Measurements from ENCODE around the gene GPR142.

GPR142 gene

GRCh38 chr17:74367206-74367605 is at the start of gene GPR142:
Gene GPR142 (plus strand): TSS chr17:74367506. CDS start chr17:74369541, 2,035 bp downstream.
- no peak for DNase-seq (ENCODE audit: low read depth, low spot score)

GRCh38 chr17:74318391-74318790 is 48.9 kb upstream of the GPR142 start:
- no peak for DNase-seq (ENCODE audit: low read depth, low spot score)

GRCh38 chr17:74324521-74324920 is 42.8 kb upstream of the GPR142 start:
- DNase-seq (ENCODE audit: low read depth, low spot score) = no peak

- DNase-seq (ENCODE audit: low read depth, low spot score) = no peak
Observed at GRCh38 chr17:74325376-74325742, 41.9 kb upstream of the GPR142 start.

- DNase-seq (ENCODE audit: low read depth, low spot score) = no peak
Observed at GRCh38 chr17:74325743-74326379, 41.4 kb upstream of the GPR142 start, which contains the start of gene KIF19. Gene KIF19 (plus strand): TSS chr17:74326226. CDS start chr17:74326350, 124 bp downstream.

GRCh38 chr17:74326506-74326905 is 40.8 kb upstream of the GPR142 start:
- DNase-seq (ENCODE audit: low read depth, low spot score) = no peak

GRCh38 chr17:74328487-74328886 is 38.8 kb upstream of the GPR142 start:
- DNase-seq (ENCODE audit: low read depth, low spot score) = no peak

GRCh38 chr17:74329378-74329777 is 37.9 kb upstream of the GPR142 start:
- no peak for DNase-seq (ENCODE audit: low read depth, low spot score)

DNA sequence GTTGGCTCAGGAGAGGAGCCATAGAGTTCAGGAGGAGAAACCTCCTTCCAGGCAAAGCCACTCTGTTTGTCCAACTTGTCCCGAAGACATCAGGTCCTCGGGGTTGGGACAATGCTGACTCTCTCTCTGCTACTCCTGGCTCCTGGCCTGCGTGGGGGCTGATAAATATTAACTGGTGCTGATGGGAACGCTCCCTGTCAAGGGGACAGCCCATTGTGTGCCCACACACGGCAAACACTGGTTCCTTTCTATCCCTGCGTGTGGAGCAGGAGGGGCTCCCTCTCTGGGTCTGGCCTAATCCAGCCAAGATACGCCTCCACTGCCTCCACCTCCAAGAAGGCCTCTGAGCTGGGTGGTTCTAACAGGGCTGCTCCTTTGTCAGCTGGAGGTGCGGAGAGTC is 36.9 kb upstream of the GPR142 start:
- DNase-seq (ENCODE audit: low read depth, low spot score) = no peak

- no peak for DNase-seq (ENCODE audit: low read depth, low spot score)
Observed at GRCh38 chr17:74332017-74332650, 35.2 kb upstream of the GPR142 start.

- DNase-seq (ENCODE audit: low read depth, low spot score) = no peak
Observed at GRCh38 chr17:74332763-74333283, 34.5 kb upstream of the GPR142 start.

DNA sequence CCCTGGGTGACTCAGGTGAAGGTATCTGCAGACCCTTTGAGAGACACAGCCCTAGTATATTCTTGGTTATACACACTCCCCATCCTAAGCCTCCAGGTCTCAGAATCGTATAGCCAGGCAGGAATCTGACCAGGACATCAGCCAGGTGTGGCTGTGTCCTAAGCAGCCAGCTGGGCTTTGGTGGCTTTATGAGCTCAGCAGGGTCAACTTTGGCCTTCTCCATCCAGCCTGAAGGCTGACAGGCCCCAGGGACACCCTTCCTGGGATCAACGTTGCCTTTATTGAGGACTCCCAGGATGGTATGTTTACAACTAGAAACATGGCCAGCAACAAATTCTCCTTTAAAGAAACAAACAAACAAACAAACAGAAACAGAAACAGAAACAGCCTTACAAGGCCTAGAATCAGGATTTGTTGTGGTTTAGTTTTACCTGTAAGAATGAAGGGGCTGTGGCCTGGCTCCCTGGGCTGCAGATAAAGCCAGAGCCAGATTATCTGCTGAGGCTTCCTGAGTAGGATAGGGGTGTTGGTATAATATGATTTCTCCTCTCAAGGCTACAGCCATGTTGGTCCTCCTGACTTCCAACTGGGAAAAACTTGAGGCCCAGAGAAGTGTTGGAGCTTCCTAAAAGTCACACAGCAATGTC is 32.8 kb upstream of the GPR142 start:
- no peak for DNase-seq (ENCODE audit: low read depth, low spot score)

DNA sequence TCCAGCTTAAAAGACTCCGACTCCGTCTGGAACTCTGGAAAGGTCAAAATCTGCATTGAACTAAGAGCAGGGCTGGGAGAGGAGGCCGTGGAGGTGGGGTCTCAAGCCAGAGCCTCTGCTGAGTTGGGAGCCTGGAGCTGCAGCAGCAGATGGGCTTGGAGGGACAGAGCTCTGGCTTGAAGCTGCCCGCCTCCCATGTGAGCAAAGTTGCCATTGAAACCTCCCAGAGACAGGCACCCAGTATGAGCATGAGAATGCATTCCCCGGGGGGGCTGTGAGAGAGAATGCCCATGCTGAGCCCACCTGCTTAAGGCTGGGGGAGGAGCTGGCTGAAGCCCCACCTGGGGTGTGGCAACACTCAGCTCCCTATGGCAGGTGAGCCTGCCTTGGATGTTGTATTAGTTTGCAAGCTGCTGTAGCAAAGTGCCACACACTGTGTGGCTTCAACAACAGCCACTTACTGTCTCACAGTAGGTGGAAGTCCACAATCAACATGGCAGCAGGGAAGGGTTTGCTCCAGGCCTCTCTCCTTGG is 31.7 kb upstream of the GPR142 start:
- no peak for DNase-seq (ENCODE audit: low read depth, low spot score)

GRCh38 chr17:74336307-74336706 is 31.0 kb upstream of the GPR142 start:
- no peak for DNase-seq (ENCODE audit: low read depth, low spot score)

DNA sequence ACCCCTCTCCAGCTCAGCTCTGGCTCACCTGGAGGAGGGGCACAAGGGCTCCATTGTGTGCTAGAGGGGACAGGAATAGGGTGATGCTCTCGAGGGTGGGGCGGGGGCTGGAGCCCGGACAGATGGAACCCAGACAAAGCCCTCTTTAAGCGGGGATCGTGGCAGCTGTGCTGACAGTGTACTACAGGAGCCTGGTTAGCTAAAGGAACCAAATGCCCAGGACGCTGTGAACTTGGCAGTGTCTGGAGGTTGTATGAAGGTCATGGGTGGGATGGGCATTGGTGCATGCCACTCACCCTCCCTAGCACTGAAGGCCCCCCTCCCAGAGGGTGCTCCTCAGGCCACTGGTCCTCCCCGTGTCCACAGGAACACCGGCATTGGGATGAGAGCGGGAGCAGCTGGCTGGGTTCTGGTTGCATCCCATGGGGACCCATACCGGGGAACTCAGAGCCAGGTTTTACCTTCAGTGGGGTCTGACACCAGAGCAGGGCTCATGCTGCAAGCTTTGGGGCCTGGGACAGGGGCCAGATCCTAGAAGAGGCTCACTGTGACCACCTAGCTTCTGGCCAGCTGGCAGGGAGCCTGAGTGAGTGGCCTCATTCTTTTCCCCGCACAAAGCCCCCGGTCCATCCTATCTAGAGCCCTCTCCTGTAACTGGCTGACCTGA is 29.3 kb upstream of the GPR142 start:
- DNase-seq (ENCODE audit: low read depth, low spot score) = no peak

DNA sequence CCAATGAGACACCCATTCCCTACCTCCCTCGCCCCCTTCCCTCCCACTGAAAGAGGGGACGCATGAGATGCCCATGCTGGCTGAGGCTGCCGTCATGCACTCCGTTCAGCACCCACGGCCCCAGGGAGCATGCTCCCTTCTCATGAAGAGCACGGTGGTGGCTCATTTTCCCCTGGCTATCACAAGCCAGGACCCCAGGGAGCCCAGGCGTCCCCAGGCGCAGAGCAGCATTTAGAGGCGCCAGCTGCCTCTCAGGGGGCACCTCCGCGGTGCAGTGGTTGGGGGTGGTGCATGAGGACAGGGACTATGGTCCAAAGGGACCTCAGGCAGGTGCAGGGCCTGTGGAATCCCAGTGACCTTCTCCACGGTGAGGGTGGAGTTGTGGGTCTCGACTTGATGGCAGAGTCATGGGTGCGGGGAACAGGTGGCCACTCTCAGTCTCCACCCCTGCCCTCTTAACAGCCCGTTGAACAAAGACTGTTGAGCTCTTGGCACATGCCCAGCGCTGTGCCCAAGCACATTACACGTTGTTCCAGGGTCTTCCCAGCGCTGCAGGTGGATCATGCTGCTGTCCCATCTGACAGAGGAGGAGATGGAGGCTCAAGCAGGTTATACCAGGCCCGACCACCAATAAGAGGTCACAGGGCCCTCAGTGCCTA is 27.6 kb upstream of the GPR142 start:
- DNase-seq (ENCODE audit: low read depth, low spot score) = no peak

DNA sequence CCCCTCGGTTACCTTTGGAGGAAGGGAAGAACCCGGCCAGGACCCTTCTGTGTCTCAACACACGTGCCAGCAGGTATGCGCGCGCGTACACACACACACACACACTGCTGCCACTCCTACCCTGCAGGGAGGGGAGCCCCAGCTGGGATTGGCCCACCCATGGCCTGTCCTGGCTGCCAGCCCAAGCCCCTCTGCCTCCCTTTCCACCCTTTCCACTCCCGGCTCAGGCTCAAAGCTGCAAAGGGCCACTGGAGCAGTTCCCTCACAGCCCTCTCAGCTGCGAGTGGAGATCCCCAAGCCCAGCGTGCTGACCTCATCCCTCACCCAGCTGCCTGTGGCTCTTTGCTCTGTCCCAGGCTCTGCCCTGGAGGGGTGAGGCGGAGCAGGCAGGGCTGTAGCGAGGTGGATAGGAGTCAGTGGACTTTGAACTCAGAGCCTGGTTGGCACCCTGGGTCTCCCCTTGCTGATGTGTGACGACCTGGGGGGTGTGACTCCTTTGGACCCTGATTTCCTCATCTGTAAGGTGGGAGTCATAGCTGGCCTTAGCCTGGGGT is 26.8 kb upstream of the GPR142 start:
- no peak for DNase-seq (ENCODE audit: low read depth, low spot score)

DNA sequence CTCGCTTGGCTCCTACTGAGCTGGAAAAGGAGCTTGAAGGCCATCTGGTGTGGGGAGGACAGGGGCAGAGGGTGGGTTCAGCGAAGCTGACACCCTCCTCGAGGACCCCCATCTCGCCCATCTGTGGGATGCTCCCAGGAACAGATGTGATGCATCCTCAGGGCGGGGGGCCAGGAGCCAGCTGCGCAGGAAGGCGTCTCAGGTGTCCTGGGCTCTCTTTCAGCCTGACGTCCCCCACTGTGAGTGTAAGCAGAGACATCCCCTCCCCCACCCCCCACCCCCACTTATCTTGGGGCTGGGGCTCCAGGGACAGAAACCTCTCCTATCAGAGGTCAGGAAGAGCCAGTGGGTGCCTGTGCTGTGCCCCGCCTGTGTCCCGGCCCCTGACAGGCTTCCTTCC is 25.1 kb upstream of the GPR142 start:
- DNase-seq (ENCODE audit: low read depth, low spot score) = no peak

DNA sequence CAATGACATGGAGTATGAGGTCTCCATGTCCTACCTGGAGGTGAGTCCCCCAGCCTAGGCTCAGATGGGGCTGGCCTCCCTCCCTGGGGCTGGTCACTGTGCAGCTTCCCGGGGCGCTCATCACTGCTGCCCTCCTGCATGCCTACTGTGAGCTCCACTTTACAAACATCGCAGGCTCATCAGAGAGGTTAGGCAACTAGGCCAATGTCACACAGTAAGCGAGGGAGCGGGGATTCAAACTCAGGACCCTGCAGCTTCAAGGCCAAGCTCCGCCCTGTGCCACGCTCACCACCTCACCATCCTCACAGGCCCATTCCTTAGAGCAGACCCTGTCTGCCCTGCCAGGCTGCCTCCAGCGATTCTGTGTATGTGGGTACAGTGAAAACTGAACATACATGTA is 24.2 kb upstream of the GPR142 start:
- DNase-seq (ENCODE audit: low read depth, low spot score) = no peak

GRCh38 chr17:74343526-74344284 is 23.6 kb upstream of the GPR142 start:
- DNase-seq (ENCODE audit: low read depth, low spot score) = no peak
